Left ventricle myocardium superior (tissue), 1 donor: ENCODE data around the gene PAPPA2. TPM values are rescaled to one million over a fixed set of nuclear protein-coding genes. Genes with fewer than 3 reads are reported as not detected.
A peak's percentile ranks its signal among the peaks of the same experiment; 100 is the strongest.

ENCODE experiments used
- ATAC-seq: fragments of 200-7000 bp; cut with Tn5 transposase; one replicate; pipeline ENCODE4 v1.9.1; 2020; ENCODE audit warnings: mild to moderate bottlenecking, moderate library complexity
- DNase-seq: peaks from one replicate; pipeline ENCODE4 v3.0.0-alpha.2; 2020
- intact Hi-C: fragments of 100-400 bp; cut with micrococcal nuclease; formaldehyde crosslinking; loops from one replicate; pipeline ENCODE4 v1.11.0; 2022
- total RNA-seq: library from RNA; stranded (reverse); fragmentation: NEBNext Ultra II Directional; extraction: Animal tissue kit (Norgen Biotek cat#: 25700); gene quantifications from one replicate; pipeline ENCODE4 v1.2.1, GENCODE V29; 2021
- donor health status: DM: no; HTN: yes; CAD: no; lungs with severe emphysema.

PAPPA2 gene
- total RNA-seq, 1 donor from 2014 or later = 0.45 TPM

GRCh38 chr1:176775378-176775777 lies 312.4 kb downstream of the PAPPA2 start:
- DNase-seq (no peak), ATAC-seq (no peak)
- intact Hi-C loops = no loop called here

GRCh38 chr1:176775996-176776395 lies 313.0 kb downstream of the PAPPA2 start:
- intact Hi-C loops = no loop called here
- ATAC-seq = no peak
- no peak for DNase-seq

GRCh38 chr1:176778056-176778455 lies 315.1 kb downstream of the PAPPA2 start:
- DNase-seq (no peak), ATAC-seq (no peak)
- intact Hi-C loops = no loop called here

- intact Hi-C loops = no loop called here
- DNase-seq (no peak), ATAC-seq (no peak)
These were observed 317.0 kb downstream of the PAPPA2 start for GRCh38 chr1:176779992-176780328.

GRCh38 chr1:176783309-176783708 lies 320.3 kb downstream of the PAPPA2 start:
- DNase-seq = no peak
- intact Hi-C loops = no loop called here
- no peak for ATAC-seq

- DNase-seq = no peak
- ATAC-seq = no peak
- intact Hi-C loops = no loop called here
These were observed 322.1 kb downstream of the PAPPA2 start for GRCh38 chr1:176785056-176785455.

GRCh38 chr1:176785791-176786190 lies 322.8 kb downstream of the PAPPA2 start:
- ATAC-seq (no peak), DNase-seq (no peak)
- intact Hi-C loops = no loop called here

- ATAC-seq = no peak
- intact Hi-C loops = no loop called here
- DNase-seq = no peak
These were observed 323.3 kb downstream of the PAPPA2 start for GRCh38 chr1:176786274-176786673.

GRCh38 chr1:176789571-176790090 lies 326.7 kb downstream of the PAPPA2 start:
- ATAC-seq (peak; percentile 24), DNase-seq (no peak)
- intact Hi-C loops = no loop called here

- ATAC-seq (no peak), DNase-seq (no peak)
- intact Hi-C loops = no loop called here
These were observed 327.8 kb downstream of the PAPPA2 start for GRCh38 chr1:176790786-176791185.

GRCh38 chr1:176791906-176792305 lies 328.9 kb downstream of the PAPPA2 start:
- intact Hi-C loops = no loop called here
- DNase-seq (no peak), ATAC-seq (no peak)

- no peak for DNase-seq
- intact Hi-C loops = no loop called here
- no peak for ATAC-seq
These were observed 332.0 kb downstream of the PAPPA2 start for GRCh38 chr1:176794897-176795508.

- peak; percentile 39 for ATAC-seq
- no peak for DNase-seq
- intact Hi-C loops = no loop called here
These were observed 333.0 kb downstream of the PAPPA2 start for GRCh38 chr1:176795929-176796328.

- intact Hi-C loops = no loop called here
- DNase-seq (no peak), ATAC-seq (no peak)
These were observed 333.6 kb downstream of the PAPPA2 start for GRCh38 chr1:176796583-176796982.

- intact Hi-C loops = no loop called here
- ATAC-seq (no peak), DNase-seq (no peak)
These were observed 336.4 kb downstream of the PAPPA2 start for GRCh38 chr1:176799327-176799726.

- DNase-seq (no peak), ATAC-seq (peak; percentile 69)
- intact Hi-C loops = no loop called here
These were observed 338.1 kb downstream of the PAPPA2 start for GRCh38 chr1:176800978-176801513.

GRCh38 chr1:176801514-176802020 lies 338.6 kb downstream of the PAPPA2 start:
- intact Hi-C loops = no loop called here
- DNase-seq = no peak

GRCh38 chr1:176802316-176802715 lies 339.3 kb downstream of the PAPPA2 start:
- ATAC-seq (peak; percentile 9), DNase-seq (no peak)

More at GRCh38 chr1:176801514-176802020, 338.6 kb downstream of the PAPPA2 start:
- ATAC-seq = peak; percentile 55

GRCh38 chr1:176803042-176803441 lies 340.1 kb downstream of the PAPPA2 start:
- intact Hi-C loops = no loop called here
- ATAC-seq = peak; percentile 83
- no peak for DNase-seq

More at GRCh38 chr1:176802316-176802715, 339.3 kb downstream of the PAPPA2 start:
- intact Hi-C loops = no loop called here

- ATAC-seq = no peak
- no peak for DNase-seq
- intact Hi-C loops = no loop called here
These were observed 340.6 kb downstream of the PAPPA2 start for GRCh38 chr1:176803596-176803995.

GRCh38 chr1:176809292-176809691 lies 346.3 kb downstream of the PAPPA2 start:
- ATAC-seq (no peak), DNase-seq (no peak)
- intact Hi-C loops = no loop called here
